H9 (cell line): ENCODE results near the gene ZFYVE27. TPM values are rescaled to one million over a fixed set of nuclear protein-coding genes. Genes with fewer than 3 reads are reported as not detected.

Experiments
- DNase-seq: peaks from one replicate; pipeline ENCODE4 v3.0.0-alpha.2; 2017
- H2AFZ ChIP-seq: one replicate; pipeline ENCODE4 v1.6.1; 2013; ENCODE audit warnings: mild to moderate bottlenecking, low read length, control low read depth, moderate library complexity
- H2AK5ac ChIP-seq: 2 replicates; pipeline ENCODE4 v1.6.1; 2013; ENCODE audit warnings: low read length, control low read depth, mixed read lengths; ENCODE audit not compliant: insufficient read length
- H2BK120ac ChIP-seq: one replicate; pipeline ENCODE4 v1.6.1; 2013; ENCODE audit warnings: low read depth, mild to moderate bottlenecking, low read length, control low read depth, inconsistent platforms; ENCODE audit not compliant: poor library complexity, severe bottlenecking
- H2BK12ac ChIP-seq: 2 replicates; pipeline ENCODE4 v1.6.1; 2013; ENCODE audit warnings: low read length, control low read depth, mixed read lengths, low read depth; ENCODE audit not compliant: insufficient read length
- H2BK15ac ChIP-seq: 2 replicates; pipeline ENCODE4 v1.6.1; 2013; ENCODE audit warnings: low read depth, low read length, control low read depth
- H2BK20ac ChIP-seq: one replicate; pipeline ENCODE4 v1.6.1; 2013; ENCODE audit warnings: low read depth, mild to moderate bottlenecking, low read length, control low read depth, inconsistent platforms; ENCODE audit not compliant: poor library complexity, severe bottlenecking
- H2BK5ac ChIP-seq: 2 replicates; pipeline ENCODE4 v1.6.1; 2013; ENCODE audit warnings: low read length, control low read depth, mixed read lengths; ENCODE audit not compliant: insufficient read length
- H3K14ac ChIP-seq: 2 replicates; pipeline ENCODE4 v1.6.1; 2013; ENCODE audit warnings: low read length, control low read depth; ENCODE audit not compliant: insufficient read depth
- H3K18ac ChIP-seq: 2 replicates; pipeline ENCODE4 v1.6.1; 2013; ENCODE audit warnings: low read depth, mild to moderate bottlenecking, mixed read lengths, low read length, control low read depth; ENCODE audit not compliant: insufficient read length
- H3K23ac ChIP-seq: 2 replicates; pipeline ENCODE4 v1.6.1; 2013; ENCODE audit warnings: low read length, control low read depth, mixed read lengths, low read depth; ENCODE audit not compliant: insufficient read length
- H3K23me2 ChIP-seq: 2 replicates; pipeline ENCODE4 v1.6.1; 2013; ENCODE audit warnings: low read depth, mild to moderate bottlenecking, mixed read lengths, low read length, control low read depth; ENCODE audit not compliant: insufficient read length, poor library complexity, severe bottlenecking
- H3K27ac ChIP-seq: 2 replicates; pipeline ENCODE4 v1.5.1; 2013; ENCODE audit warnings: low read length, control low read depth, mixed read lengths, low read depth; ENCODE audit not compliant: insufficient read length
- H3K27me3 ChIP-seq: 2 replicates; pipeline ENCODE4 v1.6.1; 2013; ENCODE audit warnings: low read length, control low read depth, inconsistent platforms; ENCODE audit not compliant: insufficient read depth
- H3K4ac ChIP-seq: 2 replicates; pipeline ENCODE4 v1.6.1; 2013; ENCODE audit warnings: low read depth, mild to moderate bottlenecking, control low read depth, inconsistent platforms, low read length, moderate library complexity
- H3K4me1 ChIP-seq: 2 replicates; pipeline ENCODE4 v1.6.1; 2013; ENCODE audit warnings: low read length, control low read depth, inconsistent platforms; ENCODE audit not compliant: insufficient read depth
- H3K4me2 ChIP-seq: 2 replicates; pipeline ENCODE4 v1.6.1; 2013; ENCODE audit warnings: low read length, control low read depth, mixed read lengths; ENCODE audit not compliant: insufficient read length, insufficient read depth
- H3K56ac ChIP-seq: 2 replicates; pipeline ENCODE4 v1.6.1; 2013; ENCODE audit warnings: low read depth, mild to moderate bottlenecking, mixed read lengths, low read length, control low read depth; ENCODE audit not compliant: insufficient read length
- H3K79me1 ChIP-seq: 2 replicates; pipeline ENCODE4 v1.6.1; 2013; ENCODE audit warnings: low read depth, mild to moderate bottlenecking, moderate library complexity, low read length, control low read depth, inconsistent platforms; ENCODE audit not compliant: insufficient read depth, poor library complexity, severe bottlenecking
- H3K79me2 ChIP-seq: 2 replicates; pipeline ENCODE4 v1.6.1; 2013; ENCODE audit warnings: low read length, control low read depth, inconsistent platforms; ENCODE audit not compliant: insufficient read depth
- H3K9ac ChIP-seq: 2 replicates; pipeline ENCODE4 v1.6.1; 2013; ENCODE audit warnings: low read length, control low read depth, mixed read lengths; ENCODE audit not compliant: insufficient read length; ENCODE audit errors: extremely low read depth
- H3K9me3 ChIP-seq: one replicate; pipeline ENCODE4 v1.6.1; 2013; ENCODE audit warnings: low read depth, low read length, inconsistent platforms; ENCODE audit not compliant: control insufficient read depth
- H3T11ph ChIP-seq: one replicate; pipeline ENCODE4 v1.6.1; 2013; ENCODE audit warnings: mild to moderate bottlenecking, low read length, control low read depth, inconsistent platforms
- H4K20me1 ChIP-seq: one replicate; pipeline ENCODE4 v1.6.1; 2013; ENCODE audit not compliant: control insufficient read depth, insufficient read length, insufficient read depth
- H4K5ac ChIP-seq: 2 replicates; pipeline ENCODE4 v1.6.1; 2013; ENCODE audit warnings: low read depth, mild to moderate bottlenecking, mixed read lengths, low read length, control low read depth; ENCODE audit not compliant: insufficient read length
- H4K8ac ChIP-seq: replicated peaks from 2 replicates; pipeline ENCODE4 v1.6.1; 2013; ENCODE audit warnings: low read length, control low read depth, mixed read lengths, low read depth; ENCODE audit not compliant: insufficient read length
- H4K91ac ChIP-seq: 2 replicates; pipeline ENCODE4 v1.6.1; 2013; ENCODE audit warnings: low read depth, mild to moderate bottlenecking, moderate library complexity, mixed read lengths, low read length, control low read depth; ENCODE audit not compliant: insufficient read length
- H3K27ac Mint-ChIP-seq, 3 experiments: 2 replicates in 2 of 3; 3 replicates in 1 of 3; pipeline ENCODE4 v1.8.0; 2020 to 2021; ENCODE audit warnings: mixed read lengths in 3 of 3, mild to moderate bottlenecking in 1 of 3, moderate library complexity in 1 of 3
- H3K27me3 Mint-ChIP-seq: 2 replicates; pipeline ENCODE4 v1.8.0; 2021; ENCODE audit warnings: low read depth, mild to moderate bottlenecking, moderate library complexity, mixed read lengths
- H3K36me3 Mint-ChIP-seq, 3 experiments: 2 replicates in 2 of 3; 3 replicates in 1 of 3; pipeline ENCODE4 v1.8.0; 2020 to 2021; ENCODE audit warnings: low read depth in 3 of 3, mixed read lengths in 3 of 3; ENCODE audit not compliant: insufficient read depth in 1 of 3
- H3K4me1 Mint-ChIP-seq, 2 experiments: 2 replicates each; pipeline ENCODE4 v1.8.0; 2020; ENCODE audit warnings: mixed read lengths in 2 of 2
- H3K4me3 Mint-ChIP-seq, 2 experiments: 2 replicates in 1 of 2; 3 replicates in 1 of 2; pipeline ENCODE4 v1.8.0; 2020 to 2021; ENCODE audit warnings: mild to moderate bottlenecking in 2 of 2, mixed read lengths in 2 of 2, moderate library complexity in 1 of 2
- H3K9me3 Mint-ChIP-seq, 2 experiments: 2 replicates in 1 of 2; 3 replicates in 1 of 2; pipeline ENCODE4 v1.8.0; 2020; ENCODE audit warnings: mild to moderate bottlenecking in 2 of 2, mixed read lengths in 2 of 2, moderate library complexity in 1 of 2
- WGBS: extraction: QIAGEN DNeasy Blood & Tissue Kit; methylation state at CpG from one replicate; pipeline ENCODE4 v1.1.7; 2013; ENCODE audit warnings: missing lambda C conversion rate, low lambda C conversion rate, mixed read lengths; ENCODE audit not compliant: insufficient read length; ENCODE audit errors: extremely low coverage; 5-methylcytosine and 5-hydroxymethylcytosine counted together
- total RNA-seq: library from RNA; stranded (reverse); gene quantifications from 2 replicates; pipeline ENCODE4 v1.2.1, GENCODE V29; 2021
- TF ChIP-seq, protein P1 (sequence below): fragments of 200-600 bp; sonication (generic); conservative IDR thresholded peaks from 3 replicates; pipeline ENCODE4 v1.8.0; 2021; ENCODE audit warnings: antibody characterized with exemption, mild to moderate bottlenecking

ZFYVE27 gene
- total RNA-seq, 1 experiment from 2014 or later = 33.2 TPM

DNA sequence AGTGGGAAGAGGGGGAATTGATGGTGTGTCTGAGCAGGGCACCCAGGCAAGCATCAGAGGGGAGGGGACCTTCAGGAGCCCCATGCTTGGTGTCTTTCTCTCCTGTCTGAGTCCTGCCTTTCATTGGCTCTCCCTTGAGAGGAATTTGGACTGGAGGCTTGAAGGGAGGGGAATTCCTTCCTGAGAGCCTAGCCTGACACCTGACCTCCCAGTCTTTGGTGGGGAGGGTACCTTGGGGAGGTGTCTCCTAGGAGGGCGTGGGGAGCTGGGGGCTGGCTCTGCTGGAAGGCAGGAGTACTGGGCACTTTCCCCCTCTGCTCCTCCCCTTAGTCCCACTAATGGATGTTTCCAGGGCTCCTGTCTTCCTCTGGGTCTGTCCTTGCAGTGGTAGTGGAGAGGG, 36.2 kb downstream of the ZFYVE27 start:
- H3K9me3 ChIP-seq = no peaks in the 10 kb centered on the region
- no peak overlapping the region for H2AFZ ChIP-seq
- no peaks in the 10 kb centered on the region for H3K79me2 ChIP-seq
- H3K18ac ChIP-seq = no peak overlapping the region
- H3K27ac ChIP-seq = no peak overlapping the region
- no peak for DNase-seq
- H3K79me1 ChIP-seq = no peaks in the 10 kb centered on the region
- H2BK120ac ChIP-seq = no peak overlapping the region
- no peak overlapping the region for H3T11ph ChIP-seq
- peaks cover 2% of the 10 kb centered on the region for H4K20me1 ChIP-seq
- H2BK12ac ChIP-seq = no peak overlapping the region
- no peaks in the 10 kb centered on the region for H3K4me1 ChIP-seq
- H2BK20ac ChIP-seq = no peak overlapping the region
- H2BK15ac ChIP-seq = no peak overlapping the region
- H3K27me3 ChIP-seq = peaks cover 19% of the 10 kb centered on the region; the same call in 1 of the 2 replicates
- H2AK5ac ChIP-seq = no peak overlapping the region
- H3K14ac ChIP-seq = no peak overlapping the region
- TF ChIP-seq, protein P1, sequence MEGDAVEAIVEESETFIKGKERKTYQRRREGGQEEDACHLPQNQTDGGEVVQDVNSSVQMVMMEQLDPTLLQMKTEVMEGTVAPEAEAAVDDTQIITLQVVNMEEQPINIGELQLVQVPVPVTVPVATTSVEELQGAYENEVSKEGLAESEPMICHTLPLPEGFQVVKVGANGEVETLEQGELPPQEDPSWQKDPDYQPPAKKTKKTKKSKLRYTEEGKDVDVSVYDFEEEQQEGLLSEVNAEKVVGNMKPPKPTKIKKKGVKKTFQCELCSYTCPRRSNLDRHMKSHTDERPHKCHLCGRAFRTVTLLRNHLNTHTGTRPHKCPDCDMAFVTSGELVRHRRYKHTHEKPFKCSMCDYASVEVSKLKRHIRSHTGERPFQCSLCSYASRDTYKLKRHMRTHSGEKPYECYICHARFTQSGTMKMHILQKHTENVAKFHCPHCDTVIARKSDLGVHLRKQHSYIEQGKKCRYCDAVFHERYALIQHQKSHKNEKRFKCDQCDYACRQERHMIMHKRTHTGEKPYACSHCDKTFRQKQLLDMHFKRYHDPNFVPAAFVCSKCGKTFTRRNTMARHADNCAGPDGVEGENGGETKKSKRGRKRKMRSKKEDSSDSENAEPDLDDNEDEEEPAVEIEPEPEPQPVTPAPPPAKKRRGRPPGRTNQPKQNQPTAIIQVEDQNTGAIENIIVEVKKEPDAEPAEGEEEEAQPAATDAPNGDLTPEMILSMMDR = no peak
- no peak overlapping the region for H2BK5ac ChIP-seq
- no peak overlapping the region for H4K5ac ChIP-seq
- Mint-ChIP-seq H3K4me1 (peaks cover 11 to 36% of the 10 kb centered on the region in 2 experiments), H3K27ac (no peak overlapping the region), H3K9me3 (peaks cover 0 to 2% of the 10 kb centered on the region in 2 experiments; a peak in 1 of 5 replicates), H3K36me3 (no peaks in the 10 kb centered on the region; a peak in 1 of 7 replicates), H3K27me3 (peaks cover 67% of the 10 kb centered on the region), H3K4me3 (no peak overlapping the region)
- no peak overlapping the region for H3K9ac ChIP-seq
- no peak overlapping the region for H4K91ac ChIP-seq
- no peak overlapping the region for H3K4ac ChIP-seq
- no peak overlapping the region for H3K4me2 ChIP-seq
- H3K23ac ChIP-seq = no peak overlapping the region
- no CpG with 5 or more reads among the region's 1 CpG for WGBS
- no peak overlapping the region for H4K8ac ChIP-seq
- H3K23me2 ChIP-seq = peaks cover 9% of the 10 kb centered on the region
- H3K56ac ChIP-seq = no peak overlapping the region
